Measurements from ENCODE around the gene SLC2A6. TPM values are rescaled to one million over a fixed set of nuclear protein-coding genes. Genes with fewer than 3 reads are reported as not detected.

The SLC2A6 gene
- total RNA-seq, 1 experiment from 2014 or later = 7.6 TPM

Other genes starting within 250 kb of the SLC2A6 start
- gene ABO, start 203.9 kb downstream of the SLC2A6 start, total RNA-seq (2014; rRNA removed; shearing (Covaris generic); ENCODE audit: low replicate concordance) = not detected in 2 replicates
- gene SURF6, start 142.9 kb downstream of the SLC2A6 start, total RNA-seq (2014; rRNA removed; shearing (Covaris generic); ENCODE audit: low replicate concordance) = 25.1 and 28.9 TPM in 2 replicates
- gene MED22, start 131.0 kb downstream of the SLC2A6 start, total RNA-seq (2014; rRNA removed; shearing (Covaris generic); ENCODE audit: low replicate concordance) = 34.7 and 35.4 TPM in 2 replicates
- 2,766 and 2,991 TPM in 2 replicates for gene RPL7A, start 130.9 kb downstream of the SLC2A6 start, total RNA-seq (2014; rRNA removed; shearing (Covaris generic); ENCODE audit: low replicate concordance)
- gene SURF1, start 122.6 kb downstream of the SLC2A6 start, total RNA-seq (2014; rRNA removed; shearing (Covaris generic); ENCODE audit: low replicate concordance) = 37.4 and 48.4 TPM in 2 replicates
- 28.5 and 47.2 TPM in 2 replicates for gene SURF2, start 122.5 kb downstream of the SLC2A6 start, total RNA-seq (2014; rRNA removed; shearing (Covaris generic); ENCODE audit: low replicate concordance)
- gene SURF4, start 103.0 kb downstream of the SLC2A6 start, total RNA-seq (2014; rRNA removed; shearing (Covaris generic); ENCODE audit: low replicate concordance) = 301 and 417 TPM in 2 replicates
- gene STKLD1, start 102.7 kb downstream of the SLC2A6 start, total RNA-seq (2014; rRNA removed; shearing (Covaris generic); ENCODE audit: low replicate concordance) = not detected in 2 replicates
- gene REXO4, start 61.1 kb downstream of the SLC2A6 start, total RNA-seq (2014; rRNA removed; shearing (Covaris generic); ENCODE audit: low replicate concordance) = 32.8 and 36.0 TPM in 2 replicates
- gene ADAMTS13, start 56.7 kb downstream of the SLC2A6 start, total RNA-seq (2014; rRNA removed; shearing (Covaris generic); ENCODE audit: low replicate concordance) = 1.1 and 2.0 TPM in 2 replicates
- 3.9 and 5.6 TPM in 2 replicates for gene CACFD1, start 19.1 kb downstream of the SLC2A6 start, total RNA-seq (2014; rRNA removed; shearing (Covaris generic); ENCODE audit: low replicate concordance)
- not detected in 2 replicates for gene MYMK, start 45.9 kb upstream of the SLC2A6 start, total RNA-seq (2014; rRNA removed; shearing (Covaris generic); ENCODE audit: low replicate concordance)
- 0.10 and 0.72 TPM in 2 replicates for gene ADAMTSL2, start 55.6 kb upstream of the SLC2A6 start, total RNA-seq (2014; rRNA removed; shearing (Covaris generic); ENCODE audit: low replicate concordance)
- gene FAM163B, start 130.3 kb upstream of the SLC2A6 start, total RNA-seq (2014; rRNA removed; shearing (Covaris generic); ENCODE audit: low replicate concordance) = not detected in 2 replicates
- gene DBH, start 157.3 kb upstream of the SLC2A6 start, total RNA-seq (2014; rRNA removed; shearing (Covaris generic); ENCODE audit: low replicate concordance) = not detected in 2 replicates

All from MG63 (cell line).